Skeletal muscle cell (primary cell): ENCODE data around the gene NUCKS1.

Experiments used
- DNase-seq: peaks from one replicate; pipeline ENCODE4 v3.0.0-alpha.2; 2010; ENCODE audit warnings: low read depth
- H3K4me3 ChIP-seq: 2 replicates; pipeline ENCODE4 v1.5.1; 2011; ENCODE audit warnings: low read depth, mild to moderate bottlenecking, control low read depth, low read length, moderate library complexity

The NUCKS1 gene

DNA sequence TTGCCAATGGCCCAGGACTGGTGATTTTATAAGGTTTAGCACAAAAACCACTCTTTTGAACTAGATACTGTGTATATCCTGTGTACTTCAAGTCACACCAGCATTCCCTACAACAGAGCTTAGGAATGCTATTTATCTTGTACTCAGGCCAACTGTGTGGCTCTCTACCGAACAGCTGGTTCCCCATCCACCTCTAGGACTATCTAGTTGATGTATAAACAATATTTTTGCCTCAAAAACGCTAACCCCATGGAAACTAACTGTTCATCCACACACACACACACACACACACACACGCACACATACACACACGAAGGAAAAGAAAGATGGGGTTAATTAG is 41.0 kb downstream of the NUCKS1 start:
- no peak overlapping the region for H3K4me3 ChIP-seq
- DNase-seq = peak; percentile 44

DNA sequence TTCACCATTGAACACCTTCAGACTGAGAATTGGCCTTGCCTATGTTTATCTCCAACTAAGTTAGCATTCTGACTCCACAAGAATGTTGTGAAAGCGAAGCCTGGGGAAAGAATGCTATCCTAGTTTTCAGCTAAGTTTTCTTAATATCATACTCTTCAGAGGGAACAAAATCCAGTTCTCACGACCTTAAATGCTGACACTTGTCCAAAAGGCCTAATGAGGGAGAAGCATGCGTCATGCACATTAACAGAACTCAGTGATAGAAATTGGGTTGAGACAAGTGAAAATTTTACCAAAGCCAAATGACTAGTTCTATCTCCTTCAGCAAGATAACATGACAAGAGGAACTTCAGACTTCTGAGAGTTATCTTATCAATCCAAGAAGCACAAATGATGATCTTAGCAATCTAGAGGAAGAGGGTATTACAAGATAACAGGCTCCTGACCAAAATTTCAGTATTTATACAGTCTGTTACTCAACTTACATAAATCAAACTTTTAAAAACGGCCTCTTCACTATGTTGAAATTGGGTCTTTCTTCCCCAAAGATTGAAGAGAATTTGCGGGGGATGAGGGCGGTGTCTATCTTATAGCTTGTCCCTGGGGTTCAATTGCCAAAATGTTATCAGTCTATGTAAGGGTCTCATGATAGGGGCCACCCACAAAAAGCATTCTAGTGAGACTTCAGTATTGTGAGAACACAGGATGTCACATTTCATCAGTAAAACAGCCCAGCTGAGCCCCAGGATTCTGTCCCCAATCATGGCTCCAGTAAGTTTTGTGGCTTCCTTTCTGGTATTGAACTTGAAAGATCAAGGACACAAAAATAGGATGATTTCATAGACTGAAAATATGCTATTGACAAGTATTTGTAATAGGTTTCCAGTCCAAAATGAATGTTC is 43.1 kb downstream of the NUCKS1 start:
- H3K4me3 ChIP-seq = no peak overlapping the region
- no peak for DNase-seq

DNA sequence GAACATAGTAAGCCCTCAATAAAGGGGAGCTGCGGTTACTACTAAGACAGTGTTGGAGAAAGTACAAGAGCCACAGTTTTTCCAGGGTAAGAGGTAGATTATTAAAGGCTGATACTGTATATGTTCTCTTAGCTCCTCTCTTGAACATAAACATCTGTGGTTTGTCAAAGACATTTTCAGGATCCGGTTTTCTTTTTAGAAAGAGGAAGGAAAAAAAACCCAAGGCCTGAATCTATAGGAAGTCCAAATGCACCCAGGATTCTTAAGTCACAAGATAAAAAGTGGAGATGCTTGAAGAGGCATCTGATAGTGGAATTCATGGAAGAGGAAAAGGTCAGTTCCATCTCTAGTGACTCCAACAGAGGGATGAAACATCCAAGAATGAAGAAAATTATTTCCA is 45.1 kb downstream of the NUCKS1 start:
- no peak overlapping the region for H3K4me3 ChIP-seq
- no peak for DNase-seq

DNA sequence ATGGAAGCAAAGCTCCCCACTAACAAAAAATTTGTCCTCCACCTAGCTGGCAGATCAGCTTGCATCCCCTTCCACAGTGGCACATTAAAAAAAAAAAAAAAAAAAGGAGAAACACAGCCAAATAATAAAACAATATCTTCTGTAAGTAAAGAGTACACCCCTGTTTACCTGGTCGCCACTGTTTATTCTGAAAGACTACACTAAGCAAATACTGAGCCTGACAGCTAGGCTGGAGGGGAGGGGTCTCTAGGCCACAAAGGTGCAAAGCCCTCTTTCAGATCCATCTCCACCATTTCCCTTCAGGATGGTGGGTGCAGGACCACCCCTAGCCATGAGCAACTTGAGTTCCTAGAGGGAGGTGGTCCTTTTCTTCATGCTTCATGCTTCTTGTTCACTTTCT is 46.9 kb downstream of the NUCKS1 start:
- DNase-seq = no peak
- H3K4me3 ChIP-seq = no peak overlapping the region

DNA sequence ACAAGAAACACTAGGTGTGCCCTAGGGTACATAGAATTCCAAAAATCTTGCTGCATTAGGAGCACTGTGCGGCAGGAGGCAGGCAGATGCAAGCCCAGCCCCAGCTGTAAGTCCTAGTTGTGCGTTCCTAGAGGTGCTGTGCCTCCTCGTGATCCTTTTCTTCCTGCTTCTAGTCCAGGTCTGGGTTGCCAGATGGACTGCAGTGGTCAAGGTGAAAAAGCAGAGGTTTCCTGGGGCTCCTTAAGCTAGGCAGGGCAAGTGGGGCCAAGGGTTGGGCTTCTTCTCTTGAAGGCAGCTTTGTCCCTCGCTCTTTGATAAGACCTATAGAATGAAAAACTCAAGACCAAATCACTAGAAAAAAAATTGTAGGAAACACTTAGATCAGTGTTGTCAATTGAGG is 48.1 kb downstream of the NUCKS1 start:
- H3K4me3 ChIP-seq = no peak overlapping the region
- DNase-seq = no peak

DNA sequence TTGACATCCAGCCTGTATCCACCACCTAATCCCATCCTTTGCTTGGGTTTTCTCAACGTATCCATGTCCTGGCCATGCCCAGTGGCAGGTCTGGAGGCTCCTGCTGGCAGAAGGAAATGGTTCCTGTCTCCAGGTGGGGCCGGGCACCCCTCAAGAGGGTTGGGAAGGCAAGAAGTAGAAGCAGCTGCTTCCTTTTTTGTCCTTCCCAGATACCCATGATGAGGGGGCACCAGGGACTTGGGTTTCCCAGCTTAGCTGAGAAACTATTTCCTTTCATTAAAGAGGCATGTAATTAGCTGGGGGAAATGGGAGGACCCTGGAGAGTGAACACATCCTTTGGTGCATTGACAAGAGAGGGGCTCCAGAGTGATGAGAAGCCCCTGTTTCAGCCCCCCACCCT is 48.6 kb downstream of the NUCKS1 start:
- no peak overlapping the region for H3K4me3 ChIP-seq
- no peak for DNase-seq

DNA sequence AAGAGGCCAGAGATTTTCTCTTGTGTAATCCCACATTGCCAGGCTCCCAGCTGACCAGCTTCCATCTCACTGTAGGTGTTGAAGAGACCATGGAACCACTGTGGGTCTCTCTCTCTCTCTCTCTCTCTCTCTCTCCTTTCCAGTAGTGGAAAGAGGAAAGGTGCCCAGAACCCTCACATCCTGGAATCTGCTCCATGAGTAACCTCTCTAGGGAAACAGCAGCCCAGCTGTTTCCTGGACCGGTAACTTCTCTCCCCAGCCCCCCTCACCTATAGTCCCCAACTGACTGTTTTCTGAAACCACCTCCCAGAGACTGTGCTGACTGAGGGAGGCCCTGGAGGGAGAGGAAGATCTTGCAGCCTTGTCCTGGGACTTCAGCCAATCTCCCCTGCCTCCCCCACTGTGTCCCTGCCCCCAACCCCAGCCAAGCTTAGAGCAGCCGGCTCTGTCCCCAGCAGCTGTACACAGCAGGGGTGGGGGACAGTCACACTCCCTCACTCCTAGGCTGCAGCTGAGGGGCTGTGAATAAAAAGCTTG is 49.0 kb downstream of the NUCKS1 start:
- peak; percentile 35 for DNase-seq
- H3K4me3 ChIP-seq = no peak overlapping the region

DNA sequence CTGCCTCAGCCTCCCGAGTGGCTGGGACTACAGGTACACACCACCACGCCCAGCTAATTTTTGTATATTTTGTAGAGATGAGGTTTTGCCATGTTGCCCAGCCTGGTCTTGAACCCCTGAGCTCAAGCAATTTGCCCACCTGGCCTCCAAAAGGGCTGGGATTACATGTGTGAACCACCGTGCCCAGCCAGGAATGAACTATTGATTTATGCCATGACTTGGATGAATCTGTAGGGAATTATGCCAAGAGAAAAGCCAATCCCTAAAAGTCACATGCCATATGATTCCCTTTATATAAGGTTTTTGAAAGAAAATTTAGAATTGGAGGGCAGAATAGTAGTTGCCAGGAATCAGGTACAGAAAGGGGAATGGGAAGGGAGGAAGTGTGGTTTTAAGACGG is 50.6 kb downstream of the NUCKS1 start:
- no peak overlapping the region for H3K4me3 ChIP-seq
- no peak for DNase-seq

DNA sequence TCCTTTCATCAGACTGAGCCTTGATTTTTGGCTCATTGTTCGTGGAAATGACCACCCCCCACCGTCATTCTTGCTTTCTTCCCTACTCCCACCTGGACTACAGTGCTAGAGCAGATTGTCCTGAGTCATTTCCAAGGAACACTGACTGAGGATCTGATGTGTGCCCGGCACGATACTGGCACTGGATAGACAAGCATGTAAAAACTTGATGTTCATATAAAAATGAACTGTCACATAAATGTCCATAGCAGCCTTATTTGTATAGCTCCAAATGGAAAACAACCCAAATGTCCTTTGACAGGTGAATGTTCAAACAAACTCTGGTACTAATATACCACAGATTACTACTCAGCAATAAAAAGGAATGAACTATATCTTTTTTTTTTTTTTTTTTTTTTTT is 51.1 kb downstream of the NUCKS1 start:
- no peak for DNase-seq
- H3K4me3 ChIP-seq = no peak overlapping the region

DNA sequence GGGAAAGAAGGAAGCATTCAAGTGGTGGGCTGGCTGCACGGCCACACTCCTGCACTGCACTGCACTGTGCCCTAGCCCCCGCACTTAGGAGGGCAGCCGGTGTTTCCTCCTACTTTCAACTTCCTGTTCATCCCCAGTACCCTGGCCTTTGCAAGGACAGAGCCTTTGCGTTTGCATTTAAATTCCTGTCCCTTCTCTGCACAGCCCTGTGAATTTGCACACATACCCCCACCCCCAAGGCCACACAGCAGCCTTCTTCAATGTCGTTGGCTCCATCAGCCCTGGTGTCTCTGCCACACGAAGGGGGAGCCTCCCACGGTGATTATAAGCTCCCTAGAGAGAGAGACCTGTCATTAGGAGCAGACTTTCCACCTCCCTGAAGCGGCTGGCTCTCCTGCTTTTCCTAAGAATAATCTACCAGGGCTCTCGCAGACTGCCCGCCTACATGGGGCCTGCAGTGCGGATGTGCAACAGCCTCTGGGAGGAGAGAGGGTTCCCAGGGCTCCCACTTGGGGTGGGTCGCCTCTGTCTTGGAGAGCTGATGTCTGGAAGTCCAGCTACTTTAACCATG is 56.5 kb downstream of the NUCKS1 start:
- H3K4me3 ChIP-seq = no peak overlapping the region
- no peak for DNase-seq

DNA sequence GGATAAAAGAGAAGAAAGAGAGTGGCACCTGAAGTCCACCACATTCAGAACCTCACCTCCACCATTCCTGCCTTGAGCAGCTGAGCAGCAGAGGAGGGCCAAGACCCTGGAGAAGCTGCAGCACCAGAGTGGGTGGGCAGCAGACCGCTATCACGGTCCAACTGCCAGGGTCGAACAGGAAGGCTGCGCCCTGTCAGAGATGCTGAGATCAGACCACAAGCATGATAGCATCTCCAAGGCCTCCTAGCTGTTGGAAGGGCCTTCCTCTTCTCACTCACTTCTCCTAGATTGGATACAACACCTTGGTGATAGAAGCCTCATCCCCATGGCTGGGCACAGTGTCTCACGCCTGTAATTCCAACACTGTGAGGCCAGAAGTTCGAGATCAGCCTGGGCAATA is 57.6 kb downstream of the NUCKS1 start:
- H3K4me3 ChIP-seq = no peak overlapping the region
- no peak for DNase-seq

DNA sequence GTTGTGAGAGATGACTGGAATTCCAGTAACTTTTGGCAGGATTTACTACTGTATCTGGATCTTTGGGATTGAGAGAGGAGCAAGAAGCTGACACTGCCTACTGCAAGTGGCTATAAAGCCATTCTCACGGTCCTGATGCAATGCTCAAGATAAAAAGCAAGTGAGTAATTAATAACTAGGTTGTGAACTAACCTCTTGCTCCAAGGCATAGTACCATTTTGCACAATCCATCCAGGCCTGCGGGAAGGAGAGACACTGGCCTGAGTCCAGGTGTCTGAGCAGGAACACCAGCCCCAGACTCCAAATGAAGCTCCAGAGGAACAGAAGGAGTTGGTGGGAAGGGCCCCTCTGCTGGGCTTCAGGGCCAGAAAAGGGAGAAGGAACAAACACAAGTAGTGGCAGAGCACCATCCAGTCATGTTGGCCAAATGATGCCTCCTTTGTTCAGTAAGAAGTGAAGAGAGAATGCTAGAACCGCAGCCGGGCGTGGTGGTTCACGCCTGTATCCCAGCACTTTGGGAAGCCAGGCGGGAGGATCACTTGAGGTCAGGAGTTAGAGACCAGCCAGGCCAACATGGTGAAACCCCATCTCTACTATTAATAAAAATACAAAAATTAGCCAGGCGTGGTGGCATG is 59.7 kb downstream of the NUCKS1 start:
- no peak overlapping the region for H3K4me3 ChIP-seq

DNA sequence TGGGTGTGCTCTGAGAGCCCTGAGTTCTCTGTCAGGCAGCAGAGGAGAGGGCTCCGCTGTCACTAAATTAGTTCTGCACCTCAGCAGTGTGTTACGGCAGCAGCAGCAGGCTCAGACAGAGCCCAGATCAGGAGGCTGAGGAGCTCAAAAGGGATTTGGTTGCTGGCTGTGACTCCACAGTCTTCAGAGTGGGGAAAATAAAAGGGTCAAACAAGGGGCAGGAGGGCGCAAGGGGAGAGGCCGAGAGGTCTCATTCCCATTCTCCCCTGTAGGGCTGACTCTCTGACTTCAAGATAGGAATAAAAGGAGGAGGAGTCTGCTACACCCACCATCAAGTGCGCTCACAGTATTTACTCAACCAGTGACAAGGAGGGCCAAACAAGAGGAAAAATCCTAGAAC is 60.5 kb downstream of the NUCKS1 start:
- H3K4me3 ChIP-seq = no peak overlapping the region
- DNase-seq = no peak

More for the DNA sequence above, 59.7 kb downstream of the NUCKS1 start:
- no peak for DNase-seq

DNA sequence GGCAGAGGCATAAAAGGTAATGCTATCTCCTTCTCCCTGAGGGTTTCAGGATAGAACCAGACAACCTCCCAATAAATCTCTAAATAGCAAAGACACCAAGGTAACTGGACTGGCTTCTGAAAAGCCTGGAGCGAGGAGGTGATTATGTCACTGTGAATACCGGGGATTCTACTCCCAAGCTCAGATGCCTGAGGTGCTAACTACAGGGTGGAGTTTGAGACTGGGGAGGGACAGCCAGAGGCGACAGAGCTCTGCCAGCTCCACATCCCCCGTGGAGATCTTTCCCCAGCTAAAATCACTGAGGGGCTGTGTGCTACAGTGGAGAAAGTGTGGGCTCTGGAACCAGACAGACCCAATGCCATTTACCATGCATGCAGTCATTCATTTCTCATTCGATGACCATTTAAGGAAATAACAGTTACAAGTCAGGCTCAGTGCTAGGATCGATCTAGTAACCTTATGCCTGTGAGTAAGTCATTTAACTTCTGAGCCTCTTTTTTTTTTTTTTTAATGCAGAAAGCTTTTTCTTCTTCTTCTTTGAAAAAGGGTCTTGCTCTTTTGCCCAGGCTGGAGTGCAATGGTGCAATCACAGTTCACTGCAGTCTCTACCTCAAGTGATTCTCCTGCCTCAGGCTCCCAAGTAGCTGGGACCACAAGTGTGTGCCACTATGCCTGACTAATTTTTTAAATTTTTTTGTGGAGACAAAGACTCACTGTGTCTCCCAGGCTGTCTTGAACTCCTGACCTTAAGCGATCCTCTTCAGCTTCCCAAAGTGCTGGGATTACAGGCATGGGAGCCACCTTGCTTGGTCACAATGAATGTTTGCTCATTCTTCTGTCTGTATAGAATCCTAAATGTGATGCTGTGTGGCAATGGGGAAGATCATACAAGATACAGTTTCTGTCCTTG is 61.6 kb downstream of the NUCKS1 start:
- H3K4me3 ChIP-seq = no peak overlapping the region
- no peak for DNase-seq

DNA sequence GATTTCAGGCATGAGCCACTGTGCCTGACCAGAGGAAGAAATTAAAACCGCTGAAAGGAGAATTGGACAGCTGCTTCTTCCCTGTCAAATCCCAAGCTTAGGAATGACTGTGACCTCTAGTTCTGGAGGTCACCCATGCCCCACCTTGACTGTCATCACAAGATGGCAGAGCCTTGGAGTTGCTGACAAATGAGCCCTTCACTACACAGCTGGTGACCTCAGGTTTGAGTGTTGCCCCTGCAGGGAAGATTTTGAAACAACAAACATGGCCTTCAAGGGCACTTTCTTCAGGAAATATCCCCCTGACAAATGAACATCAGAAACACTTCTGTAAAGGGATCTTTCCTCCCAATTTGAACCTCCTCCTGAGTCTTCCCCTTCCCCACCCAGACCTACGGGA is 62.7 kb downstream of the NUCKS1 start:
- H3K4me3 ChIP-seq = no peak overlapping the region
- no peak for DNase-seq

DNA sequence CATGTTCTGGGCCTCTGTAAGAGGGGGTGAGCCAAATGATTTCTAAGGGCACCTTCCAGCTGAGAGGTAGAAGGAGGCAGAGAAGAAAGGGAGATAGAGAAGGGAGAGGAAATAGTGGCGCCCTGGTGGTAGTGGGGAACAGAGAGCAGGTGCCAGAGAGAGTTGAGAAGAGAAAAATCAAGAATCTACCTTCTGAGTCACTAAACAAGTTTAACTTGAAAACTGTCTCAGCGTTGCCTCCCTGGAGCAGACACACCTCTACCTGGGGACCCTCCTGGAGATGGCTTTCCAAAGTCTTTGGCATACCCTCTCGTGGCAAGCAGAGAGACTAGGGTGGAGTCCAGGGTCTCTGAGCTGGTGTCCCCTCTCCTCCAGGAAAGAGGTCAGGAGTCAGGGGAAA is 68.6 kb downstream of the NUCKS1 start:
- DNase-seq = no peak
- H3K4me3 ChIP-seq = no peak overlapping the region

DNA sequence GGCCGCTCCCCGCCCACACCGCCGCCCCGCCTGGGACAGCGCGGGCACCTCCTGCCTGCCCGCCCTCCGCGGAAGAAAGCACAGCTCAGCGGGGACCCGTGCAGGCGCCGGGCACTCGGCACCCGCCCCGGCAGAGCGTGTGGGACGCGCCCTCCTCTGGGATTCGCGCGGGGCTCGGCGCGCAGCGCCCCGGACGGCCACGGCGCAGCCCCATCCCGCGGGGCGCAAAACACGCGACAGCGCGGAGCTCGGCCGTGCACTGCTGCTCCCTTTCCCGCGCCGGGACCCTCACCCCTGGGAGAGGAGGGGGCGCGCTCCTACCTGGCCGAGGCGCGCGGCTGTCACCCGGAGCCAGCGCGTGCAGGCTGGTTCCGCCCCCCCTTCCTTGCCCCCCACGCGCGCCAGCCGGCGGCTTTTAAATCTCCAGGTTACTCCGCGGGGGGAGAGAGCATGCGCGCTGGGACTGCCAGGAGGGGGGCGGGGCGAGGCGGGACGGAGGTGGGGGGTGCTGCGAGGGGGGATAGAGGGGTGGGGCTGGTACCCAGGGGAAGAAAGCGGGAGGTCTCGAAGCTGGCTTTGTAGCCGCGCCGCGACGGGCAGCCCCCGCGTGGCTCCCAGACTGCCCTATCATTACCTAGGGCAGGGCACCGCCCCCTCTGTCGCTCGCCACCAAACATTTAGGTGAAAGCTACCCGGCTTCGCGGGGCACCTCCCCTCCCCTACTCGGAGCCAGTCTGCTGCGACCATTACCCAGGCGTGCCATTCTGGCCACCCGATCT is 69.7 kb downstream of the NUCKS1 start, which contains the start of gene SLC45A3:
SLC45A3 (minus strand) TSS at position 437 of the 779 bp plus-strand sequence. CDS start 15,853 bp downstream, outside the sequence.
- peak within 1 kb of the TSS; percentile 71 for H3K4me3 ChIP-seq
- no peak for DNase-seq

DNA sequence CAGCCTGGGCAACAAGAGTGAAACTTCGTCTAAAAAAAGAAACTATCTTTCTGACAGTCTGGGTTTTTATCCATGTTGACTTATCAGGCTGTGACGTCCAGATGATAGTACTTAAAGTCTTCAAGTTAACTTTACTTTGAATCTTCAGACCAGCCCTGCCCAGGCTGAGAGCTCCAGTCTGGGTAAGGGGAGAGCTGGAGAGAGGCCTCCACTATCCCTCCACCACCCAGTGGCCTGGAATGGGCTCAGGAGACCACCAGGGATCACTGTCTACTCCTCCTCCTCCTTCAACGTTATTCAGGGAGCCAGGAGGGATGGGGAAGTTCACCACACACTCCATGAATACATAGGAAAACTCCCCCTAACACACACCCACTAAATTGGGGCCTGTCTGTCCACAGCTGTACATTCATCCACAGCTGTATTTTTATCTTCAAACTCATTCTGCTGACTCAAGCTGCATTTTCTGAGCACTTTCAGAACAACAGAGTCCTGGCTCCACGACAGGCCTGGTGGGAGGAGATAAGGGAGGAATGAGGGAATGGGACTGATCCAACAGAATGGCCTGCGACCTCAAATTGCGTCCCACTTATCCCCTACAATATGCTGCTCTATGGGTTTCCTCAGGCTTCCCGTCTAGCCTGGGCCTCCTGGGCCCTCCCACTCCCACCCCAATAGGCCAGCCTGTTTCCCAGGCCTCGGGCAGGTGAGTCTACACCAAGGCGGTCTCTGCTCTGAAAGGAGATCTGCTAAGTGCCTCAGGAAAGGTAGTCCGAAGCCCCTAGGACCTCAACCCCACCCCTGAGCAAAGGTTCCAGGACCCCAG is 71.5 kb downstream of the NUCKS1 start:
- no peak overlapping the region for H3K4me3 ChIP-seq
- no peak for DNase-seq
